HUDEP-2 (cell line): ENCODE measurements around the gene INTS11.

ENCODE experiments used
- DNase-seq, 76 experiments: peaks; one replicate each; lab custom pipeline; 2025; ENCODE audit not compliant: unreplicated experiment in 76 of 76; lab: John Stamatoyannopoulos, UW

INTS11 gene

DNA sequence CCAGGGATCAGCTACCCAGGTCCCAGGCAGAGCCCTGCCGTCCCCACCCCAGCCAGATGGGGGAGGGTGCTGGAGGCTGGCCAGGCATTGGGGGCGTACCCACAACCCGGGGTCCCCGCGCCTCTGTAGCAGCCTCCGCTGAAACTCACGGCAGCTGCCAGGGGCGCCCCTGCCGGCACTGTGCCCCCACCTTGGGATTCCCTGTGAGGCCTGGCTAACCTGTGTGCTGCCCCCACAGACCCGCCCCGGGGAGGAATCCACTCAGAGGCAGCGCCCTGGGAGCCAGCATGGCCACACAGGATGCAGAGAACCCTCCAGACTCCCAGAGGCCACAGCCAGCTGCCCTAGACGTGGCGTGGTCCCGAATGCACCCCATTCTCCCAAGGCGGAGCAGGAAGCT lies 20.9 kb upstream of the INTS11 start:
- no peak for DNase-seq

DNA sequence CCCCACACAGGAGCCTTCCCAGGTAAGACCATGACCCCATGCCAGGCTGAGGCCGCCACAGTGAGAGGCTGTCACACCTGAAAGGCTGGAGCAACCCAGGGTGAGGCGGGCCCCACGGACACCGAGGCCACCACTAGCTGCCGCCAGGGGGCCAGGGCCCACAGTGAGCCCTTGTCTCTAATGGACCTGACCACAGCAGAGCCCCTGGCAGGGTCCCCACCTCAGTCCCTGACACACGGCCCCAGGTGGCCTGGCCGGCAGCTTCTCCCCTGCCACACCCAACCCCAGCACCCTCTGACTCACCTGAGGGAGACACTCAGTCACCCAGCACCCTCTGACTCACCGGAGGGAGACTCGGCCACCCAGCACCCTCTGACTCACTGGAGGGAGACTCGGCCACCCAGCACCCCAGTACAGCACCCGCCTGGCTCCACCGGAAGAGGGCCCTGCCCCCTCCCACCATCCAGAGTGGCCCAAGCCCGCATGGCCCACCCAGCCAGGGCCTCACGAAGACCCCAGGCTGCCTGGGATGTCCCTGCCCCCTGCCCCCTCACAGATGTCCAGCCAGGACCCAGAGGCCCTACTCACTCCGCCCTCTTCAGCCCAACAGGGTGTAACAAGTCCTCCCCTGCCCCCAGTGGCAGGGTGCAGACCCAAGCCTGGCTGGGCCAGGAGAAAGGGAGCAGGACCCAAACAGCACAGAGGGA lies 20.3 kb upstream of the INTS11 start:
- DNase-seq: peak in 15 of 76 experiments; percentile 17 to 53 (median 31)

DNA sequence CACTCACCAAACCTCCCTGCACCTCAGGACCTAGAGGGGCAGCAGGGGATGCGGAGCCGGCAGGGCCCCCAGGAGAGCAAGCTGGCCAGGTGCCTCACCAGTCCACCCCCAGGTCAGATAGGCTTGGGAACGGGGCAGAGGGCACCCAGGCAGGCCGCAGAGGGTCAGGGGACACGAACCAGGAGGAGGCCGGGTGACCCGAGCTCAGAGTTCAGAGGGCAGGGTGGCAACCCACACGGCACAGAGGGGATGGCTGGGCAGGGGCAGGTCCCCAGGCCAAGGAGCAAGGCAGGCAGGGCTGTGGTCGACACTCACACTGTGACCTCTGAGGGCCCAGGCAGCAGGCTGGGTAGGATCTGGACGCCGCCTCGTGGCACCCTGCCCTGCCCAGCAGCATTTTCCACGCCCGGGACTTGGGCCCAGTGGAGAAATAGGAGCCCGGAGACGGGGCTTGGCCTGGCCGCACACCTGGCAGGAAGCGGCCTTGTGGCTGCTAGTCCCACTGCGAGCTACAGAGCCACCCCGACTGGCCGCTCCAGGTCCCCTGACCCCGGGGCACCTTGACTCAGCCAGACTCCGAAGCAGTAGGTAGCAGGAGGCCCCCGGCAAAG lies 19.5 kb upstream of the INTS11 start:
- DNase-seq: no peak

DNA sequence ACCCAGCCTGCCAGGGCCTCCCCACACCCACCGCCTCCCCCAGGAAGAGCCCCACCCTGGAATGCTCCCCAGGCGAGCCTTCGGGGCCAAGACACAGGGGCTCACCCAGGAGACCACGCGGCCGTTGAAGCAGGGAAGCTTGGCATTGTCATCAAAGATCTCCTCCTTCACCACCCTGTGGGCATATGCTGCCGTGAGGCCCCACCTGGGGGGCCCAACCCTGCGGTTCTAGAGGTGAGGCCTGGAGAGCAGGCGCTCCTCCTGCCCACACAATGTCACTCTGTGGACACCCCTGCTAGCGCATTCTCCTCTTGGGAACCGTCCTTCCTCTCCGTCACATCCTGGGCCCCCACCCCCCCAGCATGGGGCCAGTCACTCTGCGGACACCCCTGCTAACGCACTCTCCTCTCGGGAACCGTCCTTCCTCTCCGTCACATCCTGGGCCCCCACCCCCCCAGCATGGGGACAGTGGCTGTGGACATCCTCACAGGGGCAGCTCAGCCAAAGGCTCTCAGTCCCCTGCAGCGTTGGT lies 18.2 kb upstream of the INTS11 start:
- DNase-seq: no peak

DNA sequence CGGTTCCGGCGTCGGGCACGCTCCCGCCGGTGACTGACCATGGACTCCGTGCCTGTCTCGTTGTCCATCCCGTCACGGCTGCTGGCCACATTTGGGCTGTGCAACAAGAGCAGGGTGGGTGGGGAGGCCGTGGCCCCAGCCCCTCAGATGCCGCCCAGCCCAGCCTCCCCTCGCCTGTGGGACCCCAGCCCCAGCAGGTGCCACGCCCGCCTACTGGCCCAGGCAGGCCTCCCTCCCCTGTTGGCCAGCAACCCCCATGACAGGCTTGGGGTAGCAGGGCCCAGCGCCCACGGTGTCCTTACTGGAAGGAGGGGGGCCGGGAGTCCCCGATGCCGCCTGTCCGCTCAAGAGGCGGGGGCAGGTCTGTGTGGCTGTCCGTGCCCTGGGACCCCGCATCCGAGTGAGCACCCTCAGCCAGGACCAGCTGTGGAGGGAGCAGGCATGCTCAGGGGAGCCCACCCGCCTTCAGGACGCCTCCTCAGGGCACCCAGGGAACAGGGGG lies 17.7 kb upstream of the INTS11 start:
- no peak for DNase-seq

DNA sequence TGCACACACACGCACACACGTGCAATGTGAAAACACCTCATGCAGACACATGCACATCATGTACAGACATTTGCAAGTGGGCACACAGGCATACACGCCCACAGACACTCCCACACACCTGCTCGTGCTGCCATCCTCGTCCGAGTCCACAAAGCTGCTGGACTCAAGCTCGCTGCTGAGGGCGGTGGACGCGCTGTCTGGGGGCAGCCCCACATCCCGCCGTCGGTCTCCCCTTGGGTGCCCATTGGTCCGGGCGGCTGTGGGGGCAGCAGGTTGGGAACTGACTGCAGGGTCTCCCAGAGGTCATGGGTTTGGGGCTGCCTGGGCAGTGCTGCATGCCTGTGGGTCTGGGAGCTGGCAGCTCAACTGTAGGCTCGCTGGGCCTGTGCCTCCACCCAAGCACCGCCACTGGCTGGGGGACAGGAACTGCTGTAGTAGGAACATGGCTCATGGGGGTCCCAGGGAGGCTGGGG lies 17.1 kb upstream of the INTS11 start:
- no peak for DNase-seq

DNA sequence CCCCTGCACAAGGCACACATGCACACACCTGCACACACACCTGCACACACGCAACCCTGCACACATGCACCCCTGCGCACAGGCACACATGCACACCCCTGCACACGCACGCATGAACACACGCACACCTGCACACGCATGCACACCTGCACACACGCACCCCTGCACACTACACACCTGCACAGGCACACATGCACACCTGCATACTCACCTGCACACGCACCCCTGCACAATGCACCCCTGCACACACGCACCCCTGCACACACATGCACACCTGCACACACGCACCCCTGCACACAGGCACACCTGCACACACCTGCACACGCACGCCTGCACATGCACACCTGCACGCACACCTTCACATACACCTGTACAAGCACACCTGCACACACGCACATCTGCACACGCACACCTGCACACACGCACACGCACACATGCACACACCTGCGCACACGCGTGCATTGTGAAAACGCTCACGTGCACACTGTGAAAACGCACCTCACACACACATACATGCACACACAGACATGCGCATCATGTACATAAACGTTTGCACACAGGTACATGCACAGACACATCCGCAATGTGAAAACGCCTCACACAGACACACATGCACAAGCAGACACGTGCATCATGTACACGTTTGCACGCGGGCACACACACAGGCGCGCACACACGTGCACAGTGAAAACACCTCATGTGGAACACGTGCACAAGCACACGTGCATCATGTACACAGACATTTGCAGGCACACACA lies 16.5 kb upstream of the INTS11 start:
- DNase-seq: no peak

DNA sequence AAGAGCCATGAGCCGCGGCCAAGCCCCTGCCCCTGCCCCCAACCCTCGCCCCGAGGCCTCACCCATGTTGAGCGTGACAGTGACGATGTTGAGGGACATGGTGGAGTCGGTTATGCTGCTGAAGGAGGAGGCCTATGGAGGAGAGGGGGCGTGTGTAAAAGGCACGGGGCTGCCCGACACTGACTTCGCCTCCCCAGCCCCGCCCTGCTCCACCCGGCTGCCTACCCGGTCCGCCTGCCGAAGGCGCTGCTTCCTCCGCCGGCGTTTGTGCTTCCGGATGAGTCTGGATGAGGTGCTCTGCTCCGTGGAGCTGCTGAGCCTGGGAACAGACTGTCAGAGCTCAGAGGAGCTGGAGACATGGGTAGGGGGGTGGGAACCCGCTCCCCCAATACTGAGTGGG lies 15.7 kb upstream of the INTS11 start:
- DNase-seq: no peak

DNA sequence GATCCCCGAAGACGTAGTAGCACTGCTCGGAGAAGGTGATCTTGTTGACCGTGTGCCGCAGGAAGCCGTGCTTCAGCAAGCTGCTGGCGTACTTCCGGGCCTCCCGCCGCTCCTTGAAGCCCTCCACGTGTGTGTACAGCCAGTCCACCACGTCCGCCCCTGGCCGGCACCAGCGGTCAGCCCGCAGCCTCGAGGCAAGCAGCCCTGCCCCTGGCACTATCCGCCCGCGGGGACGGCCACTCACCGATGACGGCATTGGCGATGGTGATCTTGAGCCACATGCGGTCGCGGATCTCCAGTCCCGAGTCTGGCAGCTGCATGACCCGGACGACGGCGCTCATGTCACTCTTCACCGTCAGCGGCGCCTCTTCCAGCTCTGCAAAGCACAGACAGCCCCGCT lies 13.8 kb upstream of the INTS11 start:
- no peak for DNase-seq

DNA sequence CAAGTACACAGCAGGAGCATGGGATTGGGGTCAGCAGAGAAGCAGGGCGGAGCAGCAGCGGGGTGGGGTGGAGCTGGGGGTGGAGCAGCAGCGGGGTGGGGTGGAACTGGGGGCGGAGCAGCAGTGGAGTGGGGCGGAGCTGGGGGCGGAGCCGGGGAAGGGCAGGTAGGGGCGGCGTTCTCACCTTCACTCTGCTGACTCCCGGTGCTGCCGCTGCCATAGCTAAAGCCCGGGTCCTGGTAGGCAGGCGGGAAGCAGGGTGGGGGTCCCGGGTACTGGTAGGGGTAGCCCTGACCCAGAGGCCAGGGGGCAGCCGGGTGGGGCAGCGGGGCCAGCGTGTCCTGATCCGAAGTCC lies 13.3 kb upstream of the INTS11 start:
- DNase-seq: peak in 14 of 76 experiments; percentile 7 to 34 (median 20)

DNA sequence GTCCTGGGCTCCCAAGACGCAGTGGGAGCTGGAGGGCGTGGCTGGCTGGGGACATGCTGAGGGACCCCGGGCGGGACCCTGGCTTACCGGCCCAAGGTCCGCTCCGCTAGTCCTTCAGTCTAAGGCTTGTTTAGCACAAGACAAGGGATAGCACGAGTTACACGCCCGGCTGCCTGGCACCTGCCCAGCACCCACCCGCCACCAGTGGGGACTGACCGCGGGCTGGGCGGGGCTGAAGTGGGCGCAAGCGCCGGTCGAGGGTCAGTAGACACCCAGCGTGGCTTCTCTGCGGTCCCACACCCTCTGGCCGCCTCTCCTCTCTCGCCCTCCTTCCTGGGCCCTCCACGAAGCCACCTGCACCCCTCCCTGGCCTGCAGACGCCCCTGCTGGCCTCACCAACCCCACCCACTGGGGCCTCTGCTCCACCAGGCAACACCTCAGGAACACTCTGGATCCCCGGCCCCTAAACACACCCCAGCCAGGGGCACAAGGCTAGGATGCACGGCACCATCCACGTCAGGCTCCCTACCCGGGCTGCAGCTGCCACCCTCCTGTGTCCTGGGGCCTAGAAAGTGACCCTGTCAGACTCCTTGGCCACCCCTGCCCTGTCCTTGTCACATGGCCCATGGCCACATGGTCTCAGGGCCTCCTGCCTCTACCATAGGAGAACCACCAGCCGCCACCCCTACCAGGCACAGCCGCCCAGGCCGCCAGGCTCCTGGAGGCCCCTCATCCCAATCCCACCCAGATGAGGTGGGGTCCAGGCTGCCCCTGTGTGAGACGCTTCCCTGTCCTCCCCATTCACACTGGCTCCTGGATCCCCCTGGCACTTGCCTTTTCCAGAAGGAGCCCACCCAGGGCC lies 12.7 kb upstream of the INTS11 start:
- DNase-seq: no peak

DNA sequence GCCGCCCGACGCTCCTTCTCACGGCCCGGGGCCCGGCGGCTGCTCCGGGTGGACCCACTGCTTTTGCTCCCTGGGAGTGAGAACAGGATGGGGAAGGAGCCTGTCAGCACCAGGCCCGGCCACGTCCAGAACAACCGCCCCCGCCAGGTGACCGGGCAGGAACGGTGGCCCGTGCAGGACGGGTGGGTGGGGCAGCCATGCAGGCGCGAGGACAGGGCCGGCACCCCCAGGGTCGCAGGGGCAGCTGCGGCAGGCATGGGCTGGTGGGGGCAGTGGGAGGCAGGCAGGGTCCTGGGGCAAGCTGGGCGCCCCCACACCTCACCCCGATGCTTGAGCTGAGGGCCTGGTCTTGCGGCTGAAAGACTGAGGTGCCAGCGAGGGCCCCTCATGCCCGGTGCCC lies 12.0 kb upstream of the INTS11 start:
- no peak for DNase-seq

DNA sequence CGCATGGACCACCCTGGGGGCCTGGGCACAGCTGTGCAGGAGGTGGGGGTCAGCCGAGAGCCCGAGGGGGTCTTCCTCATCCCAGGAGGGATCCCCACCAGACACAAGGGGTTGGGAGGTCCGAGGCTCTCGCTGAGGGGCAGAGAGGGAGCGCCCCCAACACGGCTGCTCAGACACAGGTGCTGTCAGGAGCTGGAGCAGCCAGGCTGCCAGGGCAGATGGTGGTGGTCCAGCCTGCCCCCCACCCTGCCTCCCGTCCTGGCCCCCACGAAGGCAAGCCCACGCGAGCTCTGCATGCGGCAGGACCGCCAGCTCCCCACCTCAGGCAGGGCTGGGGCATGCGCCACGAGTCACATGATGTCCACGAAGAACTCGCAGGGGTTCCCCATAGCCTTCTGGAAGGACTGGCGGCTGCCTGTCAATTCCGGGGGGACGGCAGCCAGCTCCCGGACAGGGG lies 11.4 kb upstream of the INTS11 start:
- DNase-seq: no peak

DNA sequence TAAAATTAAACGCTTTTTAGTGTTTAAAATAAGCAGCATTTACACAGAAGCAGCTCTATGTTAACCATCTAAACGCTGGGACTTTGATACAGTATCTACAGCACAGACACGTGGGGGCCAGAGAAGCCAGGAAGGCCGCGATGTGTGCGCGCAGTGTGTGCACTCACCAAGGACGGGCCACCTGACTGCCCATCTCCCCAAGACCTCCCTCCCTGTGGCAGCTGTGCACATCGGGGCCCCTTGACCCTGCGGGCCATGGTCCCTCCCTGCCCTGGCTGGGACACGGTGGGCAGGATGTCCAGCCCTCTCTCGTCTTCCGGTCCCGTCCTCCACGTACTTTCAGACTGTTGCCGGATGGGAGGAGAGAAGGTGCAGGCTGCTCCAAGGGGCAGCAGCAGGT lies 10.8 kb upstream of the INTS11 start:
- DNase-seq: no peak

DNA sequence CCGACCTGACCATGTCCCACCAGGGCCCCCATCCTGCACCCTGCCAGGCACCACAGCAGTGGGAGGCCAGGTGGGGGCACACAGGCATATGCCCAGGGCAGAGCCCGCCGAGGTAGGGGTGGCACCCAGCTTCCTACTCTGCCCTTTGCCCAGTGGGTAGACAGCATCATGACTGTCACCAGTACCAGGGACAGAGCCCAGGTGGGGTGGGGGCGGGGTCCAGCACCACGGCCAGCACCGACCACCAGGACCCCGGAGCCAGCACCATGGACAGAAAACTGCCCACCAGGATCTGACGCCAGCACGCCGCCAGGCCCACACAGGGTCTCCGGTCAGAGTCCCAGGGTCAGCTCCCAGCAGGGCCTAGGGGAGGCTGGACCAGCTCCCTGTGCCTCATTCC lies 10.4 kb upstream of the INTS11 start:
- no peak for DNase-seq

DNA sequence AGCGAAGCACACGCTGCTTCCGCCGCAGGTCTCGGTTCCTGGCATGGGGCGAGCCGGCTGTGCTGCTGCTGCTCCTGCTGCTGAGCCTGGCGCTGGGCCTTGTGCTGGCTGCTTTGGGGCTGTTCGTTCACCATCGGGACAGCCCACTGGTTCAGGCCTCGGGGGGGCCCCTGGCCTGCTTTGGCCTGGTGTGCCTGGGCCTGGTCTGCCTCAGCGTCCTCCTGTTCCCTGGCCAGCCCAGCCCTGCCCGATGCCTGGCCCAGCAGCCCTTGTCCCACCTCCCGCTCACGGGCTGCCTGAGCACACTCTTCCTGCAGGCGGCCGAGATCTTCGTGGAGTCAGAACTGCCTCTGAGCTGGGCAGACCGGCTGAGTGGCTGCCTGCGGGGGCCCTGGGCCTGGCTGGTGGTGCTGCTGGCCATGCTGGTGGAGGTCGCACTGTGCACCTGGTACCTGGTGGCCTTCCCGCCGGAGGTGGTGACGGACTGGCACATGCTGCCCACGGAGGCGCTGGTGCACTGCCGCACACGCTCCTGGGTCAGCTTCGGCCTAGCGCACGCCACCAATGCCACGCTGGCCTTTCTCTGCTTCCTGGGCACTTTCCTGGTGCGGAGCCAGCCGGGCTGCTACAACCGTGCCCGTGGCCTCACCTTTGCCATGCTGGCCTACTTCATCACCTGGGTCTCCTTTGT lies 9.2 kb upstream of the INTS11 start:
- no peak for DNase-seq

DNA sequence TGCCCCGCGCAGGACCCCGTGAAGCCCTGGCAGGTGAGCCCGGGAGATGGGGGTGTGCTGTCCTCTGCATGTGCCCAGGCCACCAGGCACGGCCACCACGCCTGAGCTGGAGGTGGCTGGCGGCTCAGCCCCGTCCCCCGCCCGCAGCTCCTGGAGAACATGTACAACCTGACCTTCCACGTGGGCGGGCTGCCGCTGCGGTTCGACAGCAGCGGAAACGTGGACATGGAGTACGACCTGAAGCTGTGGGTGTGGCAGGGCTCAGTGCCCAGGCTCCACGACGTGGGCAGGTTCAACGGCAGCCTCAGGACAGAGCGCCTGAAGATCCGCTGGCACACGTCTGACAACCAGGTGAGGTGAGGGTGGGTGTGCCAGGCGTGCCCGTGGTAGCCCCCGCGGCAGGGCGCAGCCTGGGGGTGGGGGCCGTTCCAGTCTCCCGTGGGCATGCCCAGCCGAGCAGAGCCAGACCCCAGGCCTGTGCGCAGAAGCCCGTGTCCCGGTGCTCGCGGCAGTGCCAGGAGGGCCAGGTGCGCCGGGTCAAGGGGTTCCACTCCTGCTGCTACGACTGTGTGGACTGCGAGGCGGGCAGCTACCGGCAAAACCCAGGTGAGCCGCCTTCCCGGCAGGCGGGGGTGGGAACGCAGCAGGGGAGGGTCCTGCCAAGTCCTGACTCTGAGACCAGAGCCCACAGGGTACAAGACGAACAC lies 8.5 kb upstream of the INTS11 start:
- DNase-seq: no peak

DNA sequence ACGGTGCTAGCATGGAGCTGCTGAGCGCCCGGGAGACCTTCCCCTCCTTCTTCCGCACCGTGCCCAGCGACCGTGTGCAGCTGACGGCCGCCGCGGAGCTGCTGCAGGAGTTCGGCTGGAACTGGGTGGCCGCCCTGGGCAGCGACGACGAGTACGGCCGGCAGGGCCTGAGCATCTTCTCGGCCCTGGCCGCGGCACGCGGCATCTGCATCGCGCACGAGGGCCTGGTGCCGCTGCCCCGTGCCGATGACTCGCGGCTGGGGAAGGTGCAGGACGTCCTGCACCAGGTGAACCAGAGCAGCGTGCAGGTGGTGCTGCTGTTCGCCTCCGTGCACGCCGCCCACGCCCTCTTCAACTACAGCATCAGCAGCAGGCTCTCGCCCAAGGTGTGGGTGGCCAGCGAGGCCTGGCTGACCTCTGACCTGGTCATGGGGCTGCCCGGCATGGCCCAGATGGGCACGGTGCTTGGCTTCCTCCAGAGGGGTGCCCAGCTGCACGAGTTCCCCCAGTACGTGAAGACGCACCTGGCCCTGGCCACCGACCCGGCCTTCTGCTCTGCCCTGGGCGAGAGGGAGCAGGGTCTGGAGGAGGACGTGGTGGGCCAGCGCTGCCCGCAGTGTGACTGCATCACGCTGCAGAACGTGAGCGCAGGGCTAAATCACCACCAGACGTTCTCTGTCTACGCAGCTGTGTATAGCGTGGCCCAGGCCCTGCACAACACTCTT lies 7.7 kb upstream of the INTS11 start:
- DNase-seq: no peak
